GM12873 (cell line): ENCODE results near the gene THAP11.
A peak's percentile ranks its signal among the peaks of the same experiment; 100 is the strongest.

Experiments used
- TF ChIP-seq, protein P1 (sequence below): IDR thresholded peaks from 2 replicates; pipeline ENCODE4 v1.5.1; 2012; ENCODE audit warnings: low read depth, mild to moderate bottlenecking, moderate library complexity, low read length, control low read depth; ENCODE audit not compliant: insufficient read depth; ENCODE audit errors: missing control alignments

Gene THAP11

DNA sequence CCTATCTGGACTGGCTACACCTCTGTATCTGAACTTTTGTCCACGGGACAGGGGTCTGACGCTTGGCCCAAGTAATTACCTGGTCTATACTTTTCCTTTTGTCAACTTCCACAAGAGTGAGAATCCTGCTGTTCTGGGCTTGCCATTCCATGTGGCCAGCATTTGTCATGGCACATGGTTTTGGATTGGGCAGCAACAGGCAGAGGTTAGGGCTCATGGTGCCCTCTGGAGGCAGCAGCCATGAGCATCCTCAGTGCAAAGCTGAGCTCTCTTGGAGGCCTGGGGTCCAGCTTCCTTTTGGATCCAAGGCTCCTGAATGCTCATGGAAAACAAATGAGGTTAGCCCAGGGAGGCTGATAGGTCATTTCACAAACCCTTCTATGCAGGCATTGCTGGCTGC is 23.2 kb downstream of the THAP11 start:
- TF ChIP-seq, protein P1, sequence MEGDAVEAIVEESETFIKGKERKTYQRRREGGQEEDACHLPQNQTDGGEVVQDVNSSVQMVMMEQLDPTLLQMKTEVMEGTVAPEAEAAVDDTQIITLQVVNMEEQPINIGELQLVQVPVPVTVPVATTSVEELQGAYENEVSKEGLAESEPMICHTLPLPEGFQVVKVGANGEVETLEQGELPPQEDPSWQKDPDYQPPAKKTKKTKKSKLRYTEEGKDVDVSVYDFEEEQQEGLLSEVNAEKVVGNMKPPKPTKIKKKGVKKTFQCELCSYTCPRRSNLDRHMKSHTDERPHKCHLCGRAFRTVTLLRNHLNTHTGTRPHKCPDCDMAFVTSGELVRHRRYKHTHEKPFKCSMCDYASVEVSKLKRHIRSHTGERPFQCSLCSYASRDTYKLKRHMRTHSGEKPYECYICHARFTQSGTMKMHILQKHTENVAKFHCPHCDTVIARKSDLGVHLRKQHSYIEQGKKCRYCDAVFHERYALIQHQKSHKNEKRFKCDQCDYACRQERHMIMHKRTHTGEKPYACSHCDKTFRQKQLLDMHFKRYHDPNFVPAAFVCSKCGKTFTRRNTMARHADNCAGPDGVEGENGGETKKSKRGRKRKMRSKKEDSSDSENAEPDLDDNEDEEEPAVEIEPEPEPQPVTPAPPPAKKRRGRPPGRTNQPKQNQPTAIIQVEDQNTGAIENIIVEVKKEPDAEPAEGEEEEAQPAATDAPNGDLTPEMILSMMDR: peak; percentile 54

DNA sequence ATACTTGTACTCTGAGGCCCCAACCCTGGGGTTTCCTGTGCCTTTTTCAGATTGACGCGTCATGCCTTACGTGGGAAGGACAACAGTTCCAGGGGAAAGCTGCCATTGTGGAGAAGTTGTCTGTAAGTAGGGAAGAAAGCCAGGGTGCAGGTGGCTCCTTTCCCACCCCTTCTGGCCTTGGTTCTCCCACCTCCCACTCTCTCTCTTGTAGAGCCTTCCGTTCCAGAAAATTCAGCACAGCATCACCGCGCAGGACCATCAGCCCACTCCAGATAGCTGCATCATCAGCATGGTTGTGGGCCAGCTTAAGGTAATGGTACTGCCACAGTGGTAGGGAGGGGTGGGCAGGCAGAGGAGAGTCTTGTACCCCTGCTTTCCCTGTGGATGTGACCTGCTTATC is 26.2 kb downstream of the THAP11 start:
- TF ChIP-seq, protein P1: no peak

DNA sequence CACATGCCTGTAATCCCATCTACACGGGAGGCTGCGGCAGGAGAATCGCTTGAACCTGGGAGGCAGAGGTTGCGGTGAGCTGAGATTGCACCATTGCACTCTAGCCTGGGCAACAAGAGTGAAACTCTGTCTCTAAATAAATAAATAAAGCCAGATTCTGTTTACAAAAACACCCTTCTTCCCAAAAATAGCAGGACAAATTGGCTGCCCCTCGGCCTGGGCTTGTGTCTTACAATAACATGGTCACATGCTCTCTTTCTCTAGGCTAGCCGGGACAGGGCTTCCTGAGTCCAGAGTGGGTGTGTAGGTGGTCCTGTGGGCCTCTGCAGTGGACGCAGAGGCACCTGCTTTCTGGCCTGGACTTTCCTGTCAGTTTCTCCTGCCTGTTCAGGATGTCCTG is 27.5 kb downstream of the THAP11 start:
- TF ChIP-seq, protein P1: no peak

DNA sequence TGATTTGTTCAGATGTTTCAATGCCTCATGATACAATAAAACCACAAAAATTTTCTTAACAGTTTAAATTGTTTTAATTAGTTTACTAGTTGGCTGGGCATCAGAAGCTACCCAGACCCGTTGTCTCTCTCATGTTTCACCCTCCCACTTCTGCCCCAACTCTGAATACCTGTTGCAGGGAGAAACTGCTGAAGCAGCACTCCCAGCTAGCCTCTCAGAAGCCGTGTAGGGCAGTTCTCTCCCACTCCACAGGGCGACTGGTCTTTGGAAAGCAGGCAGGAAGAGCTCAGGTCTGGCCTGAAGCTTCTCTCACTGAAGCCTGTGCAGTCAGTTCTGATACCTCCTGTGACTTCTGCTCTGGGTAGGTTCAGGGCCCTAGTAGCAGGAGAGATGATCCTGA is 29.1 kb downstream of the THAP11 start:
- TF ChIP-seq, protein P1: no peak

DNA sequence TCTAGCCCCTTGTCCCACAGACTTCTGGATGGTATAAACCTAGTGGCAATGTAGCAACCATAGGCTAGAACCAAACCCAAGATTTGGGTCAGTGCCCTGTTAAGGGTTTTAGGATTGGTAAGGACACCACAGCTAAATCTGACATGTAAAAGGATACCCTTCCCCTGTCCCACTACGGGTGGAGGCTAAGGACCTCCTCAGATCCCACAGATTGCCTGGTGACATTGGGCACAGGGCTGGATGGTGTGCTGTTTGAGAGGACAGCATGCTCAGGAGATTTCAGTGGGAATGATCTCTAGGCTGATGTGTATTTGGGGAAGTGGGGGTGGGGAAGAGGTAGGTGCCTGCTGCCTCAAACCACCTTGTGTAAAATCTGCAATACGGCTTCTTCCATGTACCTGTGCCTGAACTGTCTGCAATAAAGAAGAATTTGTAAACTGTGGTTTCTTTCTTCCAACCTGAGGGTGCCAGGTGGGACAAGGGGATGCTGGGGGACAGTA is 30.1 kb downstream of the THAP11 start:
- TF ChIP-seq, protein P1: no peak

DNA sequence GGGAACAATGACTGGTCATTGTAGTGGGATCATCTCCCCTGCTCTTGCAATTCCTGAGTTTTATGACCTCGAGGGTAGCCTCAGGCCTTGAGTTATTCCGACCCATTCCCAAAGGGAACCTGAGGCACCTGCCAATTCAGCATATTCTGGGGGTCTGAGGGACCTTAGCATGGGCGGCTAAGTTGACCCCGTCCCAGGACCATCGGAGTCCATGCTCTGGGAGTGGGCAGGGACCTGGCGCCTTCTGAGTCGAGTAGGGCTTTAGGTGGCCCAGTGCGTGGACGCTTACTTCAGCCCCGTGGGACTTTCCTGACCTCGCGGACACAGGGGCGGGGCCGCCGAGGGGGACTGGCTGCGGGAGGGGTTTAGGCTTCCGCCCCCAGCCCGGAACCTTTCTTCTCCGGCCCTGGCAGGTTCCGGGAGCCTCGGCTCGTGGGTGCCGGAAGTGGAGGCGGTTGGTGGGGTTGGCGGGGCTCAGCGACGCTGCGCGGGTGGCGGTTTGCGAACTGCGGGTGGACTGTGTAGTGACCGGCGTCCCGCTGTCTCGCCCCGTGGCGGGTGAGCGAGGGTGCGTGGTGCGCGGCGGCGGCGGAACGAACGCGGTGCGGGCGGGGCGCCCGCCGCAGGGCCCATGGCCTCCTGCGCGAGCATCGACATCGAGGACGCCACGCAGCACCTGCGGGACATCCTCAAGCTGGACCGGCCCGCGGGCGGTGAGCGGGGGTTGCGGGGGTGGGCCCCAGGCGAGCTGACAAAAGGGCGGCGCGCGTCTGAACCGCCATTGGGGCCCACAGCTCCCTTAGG is 30.7 kb downstream of the THAP11 start, which contains the start of gene EDC4:
Gene EDC4 (plus strand): TSS at position 422 of the 804 bp plus-strand sequence. CDS start 210 bp downstream, at position 632.
- TF ChIP-seq, protein P1: no peak

DNA sequence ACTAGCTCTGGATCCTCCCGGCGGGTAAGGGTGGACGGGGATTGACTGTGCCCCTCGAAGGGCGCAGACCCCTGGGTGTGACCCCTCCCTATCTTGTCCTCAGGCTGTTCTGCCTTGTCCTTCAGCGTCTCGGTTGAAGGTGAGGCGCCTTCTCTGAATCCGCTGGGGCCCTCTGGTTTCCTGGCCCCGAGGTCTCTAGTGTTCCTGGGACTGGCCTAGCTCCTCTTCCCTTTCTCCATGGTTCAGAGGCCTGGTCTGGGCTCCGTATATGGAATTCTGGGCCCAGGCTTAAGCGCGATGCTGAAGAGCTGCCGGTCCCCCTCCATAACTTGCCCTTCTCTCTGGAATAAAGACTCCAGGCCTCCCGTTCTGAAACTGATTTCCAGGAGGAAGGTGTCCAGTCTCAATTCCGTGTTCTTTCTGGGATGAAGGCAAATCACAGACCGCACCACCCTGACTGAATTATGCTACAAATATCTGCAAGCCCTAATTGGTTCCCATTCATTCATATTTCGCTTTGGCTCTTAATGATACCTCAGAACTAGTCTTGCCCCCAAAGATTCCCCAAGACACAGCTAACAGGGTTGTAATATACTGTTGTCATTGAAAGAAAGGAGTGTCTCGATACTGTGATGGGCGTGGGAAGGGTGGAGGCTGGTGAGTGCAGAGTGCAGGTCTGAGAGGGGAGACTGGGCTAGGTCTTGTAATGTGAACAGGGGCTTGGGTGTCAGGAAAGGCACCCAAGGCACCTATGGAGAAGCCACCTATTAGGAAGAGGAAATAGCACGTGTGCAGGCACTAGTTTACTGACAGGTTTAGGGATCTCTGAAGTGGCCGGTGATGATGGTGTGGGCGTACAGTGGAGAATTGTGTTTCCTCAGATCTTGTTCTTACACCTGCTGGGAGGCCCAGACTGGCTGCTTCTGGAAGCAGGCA is 31.6 kb downstream of the THAP11 start:
- TF ChIP-seq, protein P1: no peak
